Measurements from ENCODE around the gene KRT74. TPM values are rescaled to one million over a fixed set of nuclear protein-coding genes. Genes with fewer than 3 reads are reported as not detected.

Gene KRT74
- total and polyA plus RNA-seq, 9 of the 15 experiments (the other 6 are each of a cell fraction or from before 2014, with no cell fraction given), result not detected

GRCh38 chr12:52579468-52580465 lies 6.1 kb upstream of the KRT74 start:
- FAIRE-seq (no peak), ATAC-seq (no peak), DNase-seq (ENCODE audit: extremely low read depth in 1 of 4, low spot score in 3 of 4) (no peak)
- Histone ChIP-seq H3K4me1 (replicated peaks in 1 of 2; ENCODE audit: control insufficient read depth in 2 of 2, insufficient read depth in 2 of 2, low read length in 2 of 2) (no peaks in the 10 kb centered on the region), H4K20me1 (replicated peaks; ENCODE audit: control insufficient read depth, insufficient read depth, low read length) (peaks cover 5% of the 10 kb centered on the region), H3K9me3 (replicated peaks; ENCODE audit: control insufficient read depth, insufficient read depth, low read depth, low read length) (no peaks in the 10 kb centered on the region), H3K9ac (ENCODE audit: insufficient read depth in 1 of 2, low read depth in 2 of 2, low read length in 2 of 2) (no peak overlapping the region), H3K9me1 (ENCODE audit: control insufficient read depth, insufficient read depth, low read length) (no peaks in the 10 kb centered on the region), H3K79me2 (ENCODE audit: control insufficient read depth, insufficient read depth, low read length) (no peaks in the 10 kb centered on the region), H3K4me2 (ENCODE audit: insufficient read depth, low read length) (no peak overlapping the region), H3K4me3 (no peak overlapping the region), H3K27me3 (ENCODE audit: control insufficient read depth in 2 of 2, insufficient read depth in 2 of 2, low read length in 2 of 2) (peaks cover 25 to 46% of the 10 kb centered on the region in 2 experiments; a peak in 4 of 5 replicates), H3K36me3 (ENCODE audit: control insufficient read depth, insufficient read depth, low read length) (no peaks in the 10 kb centered on the region), H3K27ac (ENCODE audit: extremely low read depth, low read depth, low read length) (no peak overlapping the region), H2AFZ (ENCODE audit: low read depth, low read length) (no peak overlapping the region)
- 0% methylated on average over 8 of the region's 10 CpGs for WGBS (ENCODE audit: insufficient coverage, low coverage, missing lambda C conversion rate)
- no peak for TF ChIP-seq KAT7 (CRISPR knock-in tag; IDR thresholded peaks at IDR 0.05; ENCODE audit: borderline replicate concordance)
- TF ChIP-seq HLTF (IDR thresholded peaks at IDR 0.05), result no peak
- TF ChIP-seq THAP7 (CRISPR knock-in tag; IDR thresholded peaks at IDR 0.05), result no peak
- no peak for TF ChIP-seq FIP1L1 (IDR thresholded peaks at IDR 0.05; ENCODE audit: low read depth, low read length, poor library complexity, severe bottlenecking)
- ChIA-PET POLR2A (interaction anchor here (1.4 kb wide), 1 partner anchor 294 kb away, joined by 3 read pairs; no protein-coding TSS in a partner anchor), CTCF (ENCODE audit: low intra/inter-chr PET ratio) (no interaction called here)
- in situ Hi-C loops (cut with MboI) (loop anchor here (5.0 kb wide), 1 partner anchor 288 kb away; no protein-coding TSS in a partner anchor), intact Hi-C loops (cut with micrococcal nuclease) (loop anchor here (10.0 kb wide), 3 partner anchors 115 to 425 kb away; no protein-coding TSS in a partner anchor)
- BruUV-seq (replicated peaks), result no TSS peak
